AG10803 (cell line): ENCODE measurements around the gene NWD2.

Source experiments
- DNase-seq: peaks from one replicate; pipeline ENCODE4 v3.0.0; 2010; ENCODE audit warnings: low read depth
- H3K4me3 ChIP-seq: 2 replicates; pipeline ENCODE4 v1.5.1; 2011; ENCODE audit warnings: mild to moderate bottlenecking, low read length, control low read depth
- CTCF ChIP-seq: conservative IDR thresholded peaks from 2 replicates; pipeline ENCODE4 v1.5.1; 2011; ENCODE audit warnings: mild to moderate bottlenecking, low read length, control low read depth, inconsistent platforms

NWD2 gene

GRCh38 chr4:37478151-37478550 lies 233.6 kb downstream of the NWD2 start:
- H3K4me3 ChIP-seq = no peak overlapping the region
- no peak for DNase-seq
- TF ChIP-seq CTCF = no peak

DNA sequence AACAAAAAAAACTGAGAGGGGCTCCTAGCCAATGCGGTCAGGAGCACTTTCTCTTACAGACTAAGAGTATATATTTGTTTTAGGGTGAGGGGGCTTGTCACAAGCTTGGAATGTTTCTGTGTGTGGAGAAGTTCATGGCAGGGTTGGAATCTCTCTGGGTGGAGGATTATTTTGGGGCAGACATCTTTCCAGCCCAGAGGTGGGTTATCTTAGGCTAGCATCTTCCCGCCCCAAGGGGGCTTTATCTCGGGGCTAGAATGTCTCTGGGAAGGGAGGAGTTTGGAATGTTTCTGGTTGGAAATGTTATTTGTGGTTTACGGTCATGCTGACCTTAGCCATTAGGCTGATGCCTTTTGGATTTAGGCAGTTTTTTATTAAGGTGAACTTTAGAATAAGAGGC lies 236.0 kb downstream of the NWD2 start:
- no peak overlapping the region for H3K4me3 ChIP-seq
- DNase-seq = no peak
- TF ChIP-seq CTCF = no peak

DNA sequence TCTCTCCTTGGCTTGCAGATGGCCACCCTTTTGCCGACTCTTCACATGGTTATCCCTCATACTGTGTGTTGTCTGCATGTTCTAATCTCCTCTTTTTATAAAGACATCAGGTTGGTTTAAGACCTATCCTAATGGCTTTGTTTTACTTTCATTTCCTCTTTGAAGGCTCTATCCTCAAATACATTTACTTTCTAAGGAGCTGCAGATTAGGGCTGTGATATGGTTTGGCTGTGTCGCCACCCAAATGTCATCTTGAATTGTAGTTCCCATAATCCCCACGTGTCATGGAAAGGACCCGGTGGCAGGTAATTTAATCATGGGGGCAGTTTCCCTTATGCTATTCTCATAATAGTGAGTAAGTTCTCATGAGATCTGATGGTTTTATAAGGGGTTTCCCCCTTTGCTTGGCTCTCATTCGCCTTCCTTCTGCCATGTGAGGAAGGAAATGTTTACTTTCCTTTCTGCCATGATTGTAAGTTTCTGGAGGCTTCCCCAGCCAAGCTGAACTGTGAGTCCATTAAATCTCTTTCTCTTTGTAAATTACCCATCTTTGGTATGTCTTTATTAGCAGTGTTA lies 237.1 kb downstream of the NWD2 start:
- DNase-seq = no peak
- no peak for TF ChIP-seq CTCF
- no peak overlapping the region for H3K4me3 ChIP-seq

GRCh38 chr4:37482236-37482913 lies 237.8 kb downstream of the NWD2 start:
- DNase-seq = no peak
- H3K4me3 ChIP-seq = no peak overlapping the region
- TF ChIP-seq CTCF = no peak

DNA sequence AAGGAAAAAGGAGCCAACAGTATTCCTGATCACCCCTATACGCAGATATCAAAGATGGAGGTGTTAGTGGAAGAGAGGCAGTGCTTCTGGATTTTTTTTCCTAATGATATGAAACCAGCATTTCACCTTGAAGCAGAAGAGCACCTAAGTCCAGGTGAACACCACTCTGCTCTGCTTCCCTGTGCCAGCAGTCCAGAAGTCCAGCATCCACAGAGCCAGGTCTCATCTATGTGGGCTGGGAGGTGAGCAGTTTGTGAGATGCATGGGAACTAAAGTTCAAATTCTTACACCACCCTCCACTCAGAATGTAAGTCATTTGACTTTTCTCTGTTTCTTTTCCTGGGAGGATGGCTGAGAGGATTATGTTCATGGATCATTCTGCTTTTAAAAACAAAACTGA lies 239.1 kb downstream of the NWD2 start:
- H3K4me3 ChIP-seq = no peak overlapping the region
- DNase-seq = no peak
- TF ChIP-seq CTCF = no peak

DNA sequence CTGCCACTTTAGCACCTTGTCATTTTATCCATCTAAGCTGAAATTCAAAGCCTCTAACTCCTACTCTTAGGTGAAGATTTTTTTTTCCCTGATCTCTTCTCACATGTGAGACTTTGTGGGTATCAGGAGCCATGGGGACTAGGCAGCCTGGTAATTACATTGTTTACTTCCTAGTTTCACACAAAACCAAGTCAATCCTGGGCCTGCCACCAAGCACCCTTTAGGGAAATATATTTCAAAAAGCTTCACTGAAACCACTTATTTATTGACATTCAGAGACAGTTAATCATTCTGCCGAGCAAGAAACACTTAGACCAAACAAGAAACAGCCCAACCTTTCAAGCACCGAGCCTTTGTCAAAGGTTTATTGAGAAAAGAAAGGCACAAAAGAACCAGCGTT lies 241.6 kb downstream of the NWD2 start:
- no peak overlapping the region for H3K4me3 ChIP-seq
- no peak for TF ChIP-seq CTCF
- no peak for DNase-seq

GRCh38 chr4:37487668-37488067 lies 243.1 kb downstream of the NWD2 start:
- no peak for DNase-seq
- no peak for TF ChIP-seq CTCF
- H3K4me3 ChIP-seq = no peak overlapping the region
